GM18868 (cell line): Measurements from ENCODE around the gene NMB.
"Not testable (repeated sequence)": the region's sequence is repeated elsewhere in the genome, so short reads cannot be mapped to it uniquely, and the experiment has no call there.

Source experiments
- ATAC-seq: cut with Tn5 transposase; IDR thresholded peaks from one replicate; pipeline ENCODE4 v1.9.1; 2021; ENCODE audit warnings: mild to moderate bottlenecking, moderate library complexity; ENCODE audit not compliant: unreplicated experiment

Gene NMB

GRCh38 chr15:84657748-84658079 is 285 bp downstream of the NMB start:
- ATAC-seq: no peak

DNA sequence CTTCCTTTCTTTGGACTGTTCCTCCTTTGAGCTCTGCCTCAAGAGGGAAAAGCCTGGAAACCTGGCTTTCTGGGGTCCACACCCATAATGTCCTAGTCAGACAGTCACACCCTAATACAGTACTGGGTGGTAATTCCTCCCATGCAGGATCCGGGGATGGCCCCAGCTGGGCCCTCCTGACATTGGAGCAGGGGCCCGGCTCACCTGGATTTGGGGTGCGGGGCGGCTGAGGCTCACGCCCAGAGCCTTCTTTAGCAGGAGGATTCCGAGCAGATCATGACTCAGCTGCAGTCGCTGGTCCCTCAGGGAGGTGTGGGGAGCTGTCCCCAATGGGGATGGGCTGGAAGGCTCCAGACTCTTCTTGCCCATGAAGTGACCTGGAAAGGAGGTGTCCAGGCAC is 1.0 kb downstream of the NMB start:
- ATAC-seq: no peak

DNA sequence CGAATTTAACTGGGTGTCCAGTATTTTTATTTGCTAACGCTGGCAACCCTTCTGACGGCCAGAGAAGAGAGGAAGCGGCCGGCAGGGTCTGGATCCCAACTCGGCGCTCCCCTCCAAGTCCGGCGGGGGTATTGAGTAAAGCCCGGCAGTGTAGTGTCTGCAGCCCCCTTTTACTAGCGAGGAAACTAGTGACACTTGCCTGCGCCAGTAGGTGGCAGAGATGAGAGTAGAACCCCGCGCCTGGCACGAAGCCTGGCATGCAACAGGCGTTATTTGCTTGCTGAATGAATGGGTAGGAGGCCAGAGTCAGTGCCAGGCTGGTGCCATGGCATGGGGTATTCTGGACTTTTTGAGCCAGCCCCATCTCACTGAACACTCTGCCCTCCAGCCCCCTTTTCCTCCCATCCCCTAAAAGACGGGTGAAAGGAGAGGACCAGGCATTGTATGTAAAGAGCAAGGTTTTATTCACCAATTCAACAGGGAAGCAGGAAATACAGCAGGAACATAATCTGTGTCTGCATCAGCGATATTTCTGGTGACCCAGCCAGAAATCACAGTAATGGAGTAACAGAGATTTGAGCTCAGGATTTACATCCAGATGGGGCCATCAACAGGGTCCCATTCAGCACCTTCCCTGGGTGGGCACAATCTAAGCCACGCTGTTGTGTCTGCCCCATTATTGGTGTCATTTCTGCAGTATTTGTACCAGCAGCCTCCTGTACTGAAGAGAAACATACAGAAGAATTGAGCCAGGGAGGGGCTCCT is 3.1 kb downstream of the NMB start:
- ATAC-seq: peak; percentile 45

DNA sequence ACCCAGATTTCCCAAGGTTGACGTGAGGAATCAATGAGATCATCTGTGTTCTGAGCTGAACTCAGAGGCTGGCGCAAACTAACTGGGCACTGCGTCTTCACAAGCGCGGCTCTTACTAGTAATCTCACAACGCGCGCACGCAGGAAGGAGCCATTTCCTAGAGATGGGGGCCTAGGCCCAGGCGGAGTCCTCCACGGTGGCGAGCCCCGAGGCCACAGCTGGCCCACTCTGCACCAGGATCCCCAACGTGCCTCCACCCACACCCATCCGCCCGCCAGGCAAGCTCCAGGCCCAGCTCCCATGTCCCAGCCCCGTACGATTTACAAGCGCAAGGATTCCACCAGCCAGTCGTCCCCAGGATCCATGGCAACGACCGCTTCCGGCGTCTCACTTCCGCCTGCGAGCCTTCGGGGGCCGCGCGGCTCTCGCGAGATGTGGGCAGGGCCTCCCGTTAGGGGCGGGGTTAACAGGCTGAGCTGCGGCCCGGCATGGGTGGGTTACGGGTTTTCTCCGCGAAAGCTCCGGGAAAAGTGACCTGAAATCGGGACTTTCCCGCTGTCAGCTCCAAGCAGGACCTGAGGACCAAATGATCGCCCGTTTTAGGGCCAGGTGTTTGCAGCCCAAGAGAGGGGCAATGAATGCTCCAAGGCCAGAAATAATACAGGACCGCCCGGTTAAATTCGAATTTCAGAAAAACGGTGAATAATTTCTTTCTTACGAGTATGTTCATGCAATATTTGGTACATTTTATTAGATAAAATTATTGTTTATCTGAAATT is 3.9 kb downstream of the NMB start, which contains the start of gene WDR73:
WDR73 (minus strand) TSS at position 374 of the 779 bp plus-strand sequence; CDS start at position 365, 9 bp downstream.
- peak; percentile 82 for ATAC-seq

DNA sequence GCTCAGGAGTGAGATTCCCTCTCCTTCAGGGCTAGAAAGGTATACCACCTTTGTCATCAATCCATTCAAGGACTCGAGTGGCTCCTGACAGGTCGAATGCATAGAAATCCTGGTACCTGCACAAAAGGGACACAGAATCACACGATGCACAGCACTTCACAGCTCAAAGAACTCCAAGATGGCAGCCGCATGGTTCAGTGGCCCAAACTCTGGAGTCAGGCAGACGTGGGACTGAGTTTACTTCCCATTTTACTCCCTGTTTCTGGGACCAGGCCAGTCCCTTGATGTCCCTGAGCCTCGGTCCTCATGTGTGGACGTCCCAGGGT is 4.5 kb downstream of the NMB start:
- no peak for ATAC-seq

- no peak for ATAC-seq
Measured at GRCh38 chr15:84649706-84650105, 8.3 kb downstream of the NMB start.

GRCh38 chr15:84648539-84648938 is 9.5 kb downstream of the NMB start:
- ATAC-seq: no peak

DNA sequence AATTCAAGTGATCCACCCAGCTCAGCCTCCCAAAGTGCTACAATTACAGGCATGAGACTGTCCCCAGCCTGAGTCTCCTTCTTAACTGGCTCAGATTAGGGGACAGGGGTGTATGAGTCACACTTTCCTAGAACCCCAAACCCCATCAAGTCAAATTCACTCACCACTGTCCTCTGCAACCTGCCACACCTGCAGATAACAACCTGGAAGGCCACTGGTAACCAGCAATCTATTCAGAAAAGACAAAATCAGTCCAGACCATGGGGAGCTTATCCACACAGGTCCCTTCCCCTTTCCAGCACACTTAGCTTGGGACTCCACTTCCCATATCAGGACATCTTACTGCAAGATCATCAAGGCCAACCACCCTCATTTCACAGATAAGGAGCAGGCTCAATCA is 10.3 kb downstream of the NMB start:
- ATAC-seq: no peak

GRCh38 chr15:84645997-84646396 is 12.0 kb downstream of the NMB start:
- no peak for ATAC-seq

- no peak for ATAC-seq
Measured at GRCh38 chr15:84645496-84645895, 12.5 kb downstream of the NMB start.

GRCh38 chr15:84643838-84644237 is 14.2 kb downstream of the NMB start:
- ATAC-seq: no peak

GRCh38 chr15:84642640-84643039 is 15.4 kb downstream of the NMB start:
- ATAC-seq: not testable (repeated sequence)

GRCh38 chr15:84641871-84642270 is 16.1 kb downstream of the NMB start:
- not testable (repeated sequence) for ATAC-seq

DNA sequence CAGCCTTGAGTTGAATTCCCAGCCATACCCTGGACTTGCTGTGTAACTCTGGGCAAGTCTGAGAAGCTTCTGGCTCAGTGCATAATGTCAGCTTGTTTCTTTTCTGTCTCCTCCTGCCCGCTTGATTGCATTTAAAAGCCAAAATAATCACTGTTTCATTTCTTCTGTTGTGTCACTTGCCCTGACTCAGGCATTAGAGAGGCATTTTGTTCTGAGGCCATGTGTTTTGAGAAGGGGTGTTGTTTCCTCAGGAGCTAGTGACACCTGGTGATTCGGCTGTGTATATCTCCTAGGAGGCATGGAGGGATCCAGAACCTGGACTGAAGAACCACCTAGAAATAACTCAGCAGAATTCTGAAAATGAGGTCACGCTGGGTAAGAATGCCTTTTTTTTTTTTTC is 19.9 kb downstream of the NMB start:
- no peak for ATAC-seq

GRCh38 chr15:84634228-84634837 is 23.7 kb downstream of the NMB start:
- ATAC-seq: no peak

DNA sequence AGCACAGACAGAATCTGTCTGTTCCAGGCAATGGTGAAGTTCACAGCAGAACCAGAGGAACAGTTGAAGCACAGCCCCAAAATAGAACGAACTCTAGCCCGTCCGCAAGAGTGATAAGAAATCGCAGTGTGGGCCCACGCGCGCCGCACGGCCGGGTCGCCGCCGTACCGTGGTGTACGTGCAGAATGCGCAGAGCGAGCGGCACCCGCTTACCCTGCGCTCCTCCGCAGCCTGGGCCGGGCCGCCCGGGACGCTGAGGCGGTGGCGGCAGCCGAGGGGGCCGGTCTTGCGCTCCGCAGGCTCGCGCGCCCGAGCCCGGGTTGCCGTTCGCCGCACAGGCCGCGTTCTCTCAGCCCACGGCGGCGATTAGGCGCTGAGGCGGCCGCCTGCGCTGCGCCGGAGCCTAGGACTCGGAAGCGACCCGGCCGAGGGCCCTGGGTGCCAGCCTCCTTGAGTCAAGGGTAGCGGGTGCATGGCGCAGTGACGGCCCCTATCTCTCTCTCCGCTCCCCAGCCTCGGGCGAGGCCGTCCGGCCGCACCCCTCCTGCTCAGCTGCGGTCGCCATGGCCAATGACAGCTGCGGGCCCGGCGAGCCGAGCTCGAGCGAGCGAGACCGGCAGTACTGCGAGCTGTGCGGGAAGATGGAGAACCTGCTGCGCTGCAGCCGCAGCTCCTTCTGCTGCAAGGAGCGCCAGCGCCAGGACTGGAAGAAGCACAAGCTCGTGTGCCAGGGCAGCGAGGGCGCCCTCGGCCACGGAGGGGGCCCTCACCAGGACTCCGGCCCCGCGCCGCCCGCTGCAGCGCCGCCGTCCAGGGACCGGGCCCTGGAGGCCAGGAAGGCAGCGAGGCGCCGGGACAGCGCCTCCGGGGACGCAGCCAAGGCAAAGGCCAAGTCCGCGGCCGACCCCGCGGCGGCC is 24.4 kb downstream of the NMB start:
- ATAC-seq: peak; percentile 40

- ATAC-seq: no peak
Measured at GRCh38 chr15:84631706-84632272, 26.2 kb downstream of the NMB start.

- no peak for ATAC-seq
Measured at GRCh38 chr15:84629033-84629432, 29.0 kb downstream of the NMB start.

GRCh38 chr15:84625123-84625522 is 32.9 kb downstream of the NMB start:
- ATAC-seq: no peak

DNA sequence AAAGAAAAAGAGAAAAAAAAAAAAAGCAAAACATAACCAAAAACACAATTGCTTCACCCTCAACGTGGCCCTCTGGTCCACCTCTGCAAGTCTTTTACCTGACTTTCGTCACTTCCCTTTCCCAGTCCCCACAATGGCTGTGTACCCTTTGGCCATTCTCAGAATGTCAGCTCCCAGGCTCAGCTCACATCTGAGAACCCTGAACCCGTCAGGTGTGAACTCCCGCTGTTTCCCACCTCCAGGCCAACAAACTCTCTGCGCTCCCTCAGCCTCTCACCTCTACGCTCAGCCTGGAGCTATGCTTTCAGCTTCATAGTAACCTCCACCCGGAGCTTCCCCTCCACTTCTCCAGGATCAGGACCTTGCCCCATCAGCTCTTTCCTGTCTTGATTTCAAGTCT is 33.6 kb downstream of the NMB start:
- no peak for ATAC-seq
